ENCODE data around the gene RAB9B.

Gene RAB9B

GRCh38 chrX:103811858-103812257 lies 20.2 kb downstream of the RAB9B start:
- DNase-seq (ENCODE audit: low read depth, low spot score) = no peak

DNA sequence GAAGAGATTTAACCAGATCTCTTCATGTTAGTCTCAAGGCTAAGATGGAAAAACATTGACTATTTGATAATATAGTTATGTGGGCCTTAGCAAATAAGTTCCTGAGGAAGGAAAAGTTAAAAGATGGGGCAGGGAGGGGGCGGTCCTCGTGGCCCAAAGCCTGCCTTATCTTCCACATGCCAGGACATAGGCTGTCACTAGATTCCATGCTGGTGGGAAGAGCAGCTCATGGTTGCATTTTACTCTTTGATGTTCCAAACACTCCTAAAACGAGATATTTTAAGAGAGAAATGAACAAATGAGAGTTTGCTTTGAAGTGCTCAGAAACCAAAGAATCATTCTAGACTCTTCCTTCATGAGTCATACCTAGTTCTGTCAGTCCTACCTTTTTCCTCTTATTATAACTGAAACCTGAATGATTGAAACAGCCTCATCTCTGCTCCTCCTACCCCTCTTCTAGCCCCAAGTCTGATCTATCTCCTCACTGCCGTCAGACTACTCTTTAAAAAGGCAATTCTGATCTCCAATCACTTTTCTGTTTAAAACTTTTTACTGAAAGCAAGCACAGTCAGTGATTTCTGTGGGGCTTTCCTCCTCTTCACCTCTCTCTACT lies 25.1 kb downstream of the RAB9B start:
- DNase-seq (ENCODE audit: low read depth, low spot score) = no peak

- DNase-seq (ENCODE audit: low read depth, low spot score) = no peak
These were observed 26.2 kb downstream of the RAB9B start for GRCh38 chrX:103805860-103806259.

DNA sequence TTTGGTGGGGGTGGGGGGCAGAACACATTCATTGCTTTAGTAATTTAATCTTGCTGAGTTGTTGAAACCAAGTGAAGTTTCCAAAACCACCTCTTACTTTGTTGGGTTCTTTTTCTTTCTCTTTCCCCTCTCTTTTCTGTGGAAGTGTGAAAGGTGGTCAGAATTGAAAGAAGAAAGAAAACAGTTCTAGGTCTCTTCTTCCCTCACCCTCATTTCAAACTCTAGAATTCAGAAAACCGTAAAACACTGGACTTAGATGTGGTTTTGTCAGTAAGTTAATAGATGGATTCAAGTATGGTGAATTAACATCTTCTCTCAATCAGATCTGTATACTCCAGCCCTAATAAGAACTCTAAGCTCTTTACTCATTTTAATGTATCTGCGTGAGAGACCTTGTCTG lies 31.7 kb downstream of the RAB9B start:
- no peak for DNase-seq (ENCODE audit: low read depth, low spot score)

- DNase-seq (ENCODE audit: low read depth, low spot score) = no peak
These were observed 34.4 kb downstream of the RAB9B start for GRCh38 chrX:103797691-103798090.

DNA sequence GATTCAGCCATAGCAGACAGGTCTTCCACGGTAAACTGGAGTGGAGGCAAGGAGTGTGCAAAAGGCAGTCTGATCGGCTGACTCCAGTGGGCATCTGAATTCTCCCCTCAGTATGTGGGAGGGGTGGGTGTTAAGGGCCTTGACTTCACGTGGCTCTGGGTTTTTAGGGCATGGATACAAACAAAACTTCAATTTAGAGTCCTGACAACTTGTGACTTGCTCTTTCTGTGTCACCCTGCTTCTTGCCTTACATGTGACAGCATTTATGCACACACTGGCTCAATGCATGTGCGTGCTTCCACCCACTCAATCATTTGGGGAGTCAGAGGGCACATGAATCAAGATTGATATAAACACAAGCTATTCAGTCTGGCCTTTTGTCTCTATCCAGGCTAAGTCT lies 37.9 kb downstream of the RAB9B start:
- DNase-seq (ENCODE audit: low read depth, low spot score) = no peak

DNA sequence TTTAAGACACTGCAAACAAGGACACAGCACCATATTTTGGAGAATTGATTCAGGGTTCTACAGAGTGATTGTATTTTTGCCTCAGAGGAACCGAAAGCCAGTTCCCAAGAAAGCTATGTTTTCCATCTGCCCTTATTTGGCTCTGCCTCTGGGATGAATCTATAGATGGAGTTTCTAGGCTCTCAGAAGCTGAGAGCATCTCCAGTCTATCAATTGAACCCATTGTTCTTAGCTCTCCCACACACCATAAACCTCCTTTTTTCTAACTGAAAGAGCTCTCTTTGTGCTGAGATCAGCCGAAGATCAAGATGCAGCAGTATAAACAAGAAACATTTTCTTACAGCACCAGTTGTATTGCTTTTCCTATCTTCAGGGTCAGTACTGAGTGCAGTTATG lies 38.5 kb downstream of the RAB9B start:
- no peak for DNase-seq (ENCODE audit: low read depth, low spot score)

DNA sequence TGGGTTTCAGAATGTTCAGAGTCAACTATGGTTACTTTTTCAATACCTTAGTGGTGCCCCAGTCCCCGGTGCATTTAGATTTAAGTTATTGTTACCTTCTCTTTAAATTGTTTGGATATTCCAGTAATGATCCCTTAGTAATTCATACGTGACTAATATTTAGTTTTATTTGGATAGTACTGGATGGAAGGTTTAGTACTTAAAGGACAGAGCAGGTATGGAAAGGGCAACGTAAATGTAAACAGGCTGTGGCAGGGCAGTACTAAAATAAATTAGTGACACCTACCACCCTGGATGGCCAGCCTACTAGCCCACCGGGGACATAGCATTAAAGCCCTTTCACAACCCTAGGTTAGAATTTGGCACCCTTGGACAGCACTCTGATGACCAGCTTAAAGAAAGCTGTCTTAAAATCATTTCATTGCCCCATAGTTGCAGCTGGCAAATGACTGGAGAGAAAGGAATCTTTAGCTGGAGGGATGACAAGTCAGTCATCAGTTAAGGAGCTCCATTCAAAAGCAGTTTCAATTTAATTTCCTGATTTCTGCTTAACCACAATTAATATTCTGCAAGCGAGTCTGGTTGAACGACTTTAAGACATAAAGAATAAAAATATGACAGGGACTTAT lies 39.0 kb downstream of the RAB9B start:
- DNase-seq (ENCODE audit: low read depth, low spot score) = no peak

DNA sequence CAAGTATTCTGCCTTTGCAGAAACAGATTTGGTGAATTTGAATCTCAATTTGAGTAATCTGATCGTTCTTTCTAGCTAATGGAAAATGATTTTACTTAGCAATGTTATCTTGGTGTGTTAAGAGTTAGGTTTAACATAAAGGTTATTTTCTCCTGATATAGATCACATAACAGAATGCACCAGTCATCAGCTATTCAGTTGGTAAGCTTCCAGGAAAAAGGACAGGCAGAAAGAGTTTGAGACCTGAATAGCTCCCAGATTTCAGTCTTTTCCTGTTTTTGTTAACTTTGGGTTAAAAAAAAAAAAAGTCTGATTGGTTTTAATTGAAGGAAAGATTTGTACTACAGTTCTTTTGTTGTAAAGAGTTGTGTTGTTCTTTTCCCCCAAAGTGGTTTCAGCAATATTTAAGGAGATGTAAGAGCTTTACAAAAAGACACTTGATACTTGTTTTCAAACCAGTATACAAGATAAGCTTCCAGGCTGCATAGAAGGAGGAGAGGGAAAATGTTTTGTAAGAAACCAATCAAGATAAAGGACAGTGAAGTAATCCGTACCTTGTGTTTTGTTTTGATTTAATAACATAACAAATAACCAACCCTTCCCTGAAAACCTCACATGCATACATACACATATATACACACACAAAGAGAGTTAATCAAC lies 40.1 kb downstream of the RAB9B start:
- DNase-seq (ENCODE audit: low read depth, low spot score) = no peak

- DNase-seq (ENCODE audit: low read depth, low spot score) = no peak
These were observed 40.8 kb downstream of the RAB9B start for GRCh38 chrX:103791228-103791627.

DNA sequence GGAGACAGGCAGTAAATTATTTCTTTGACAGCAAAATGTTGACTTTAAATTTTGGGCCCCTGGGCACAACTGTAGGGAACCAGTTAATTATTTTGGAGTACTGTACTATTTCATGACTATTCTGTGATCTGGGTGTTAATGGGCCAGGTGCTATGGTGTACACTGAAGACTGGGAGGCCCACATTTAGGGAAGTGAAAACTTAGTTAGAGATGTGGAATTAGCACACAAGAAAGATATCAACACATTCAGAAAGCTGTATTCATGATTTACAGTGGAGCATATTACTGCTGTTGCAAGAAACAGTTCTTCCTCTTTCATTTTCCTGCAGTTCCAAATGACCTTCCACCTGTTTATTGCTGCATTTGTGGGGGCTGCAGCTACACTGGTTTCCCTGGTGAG lies 43.1 kb downstream of the RAB9B start:
- no peak for DNase-seq (ENCODE audit: low read depth, low spot score)

GRCh38 chrX:103783971-103784370 lies 48.1 kb downstream of the RAB9B start:
- DNase-seq (ENCODE audit: low read depth, low spot score) = no peak

DNA sequence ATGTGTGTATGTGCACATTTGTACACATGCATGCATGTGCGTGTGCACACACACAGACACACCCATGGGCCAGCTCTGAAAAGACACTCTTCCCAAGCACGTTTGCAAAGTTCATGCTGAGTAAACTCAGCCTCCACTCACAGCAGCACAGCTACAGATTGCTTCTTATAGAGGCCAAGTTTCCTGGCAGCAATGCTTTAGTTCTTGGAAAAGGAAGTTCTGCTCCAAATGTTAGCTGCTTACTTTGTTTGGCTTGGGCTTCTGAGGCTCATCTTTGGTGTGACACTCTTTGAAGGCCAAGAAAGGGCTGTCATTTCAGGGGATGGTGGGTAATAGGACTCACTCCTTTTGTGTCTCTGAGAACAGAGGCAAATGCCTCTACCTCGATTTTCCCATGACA lies 48.9 kb downstream of the RAB9B start:
- no peak for DNase-seq (ENCODE audit: low read depth, low spot score)

- no peak for DNase-seq (ENCODE audit: low read depth, low spot score)
These were observed 49.4 kb downstream of the RAB9B start for GRCh38 chrX:103782640-103783039.

DNA sequence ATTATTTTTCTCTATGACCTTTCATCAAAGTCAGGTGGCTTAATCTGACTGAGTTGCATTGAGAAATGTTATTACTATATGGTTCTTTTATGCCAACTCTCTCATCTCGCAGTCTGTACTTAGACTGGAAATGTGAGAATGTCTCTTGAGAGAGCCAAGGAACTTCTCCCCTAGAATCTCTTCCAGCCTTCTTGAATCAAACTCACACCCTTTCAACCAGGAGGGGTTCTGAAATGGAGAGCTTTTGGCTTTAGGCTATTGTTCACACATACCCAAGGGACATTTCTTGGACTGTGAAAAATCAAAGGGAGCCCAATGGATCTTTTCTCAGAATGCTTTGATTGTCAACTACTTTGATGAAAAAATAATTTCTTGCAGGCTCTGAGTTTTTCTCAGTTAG lies 50.4 kb downstream of the RAB9B start:
- no peak for DNase-seq (ENCODE audit: low read depth, low spot score)

- DNase-seq (ENCODE audit: low read depth, low spot score) = no peak
These were observed 51.0 kb downstream of the RAB9B start for GRCh38 chrX:103781062-103781402.

- no peak for DNase-seq (ENCODE audit: low read depth, low spot score)
These were observed 51.6 kb downstream of the RAB9B start for GRCh38 chrX:103780336-103781061.

GRCh38 chrX:103779141-103779789 lies 52.8 kb downstream of the RAB9B start:
- no peak for DNase-seq (ENCODE audit: low read depth, low spot score)

DNA sequence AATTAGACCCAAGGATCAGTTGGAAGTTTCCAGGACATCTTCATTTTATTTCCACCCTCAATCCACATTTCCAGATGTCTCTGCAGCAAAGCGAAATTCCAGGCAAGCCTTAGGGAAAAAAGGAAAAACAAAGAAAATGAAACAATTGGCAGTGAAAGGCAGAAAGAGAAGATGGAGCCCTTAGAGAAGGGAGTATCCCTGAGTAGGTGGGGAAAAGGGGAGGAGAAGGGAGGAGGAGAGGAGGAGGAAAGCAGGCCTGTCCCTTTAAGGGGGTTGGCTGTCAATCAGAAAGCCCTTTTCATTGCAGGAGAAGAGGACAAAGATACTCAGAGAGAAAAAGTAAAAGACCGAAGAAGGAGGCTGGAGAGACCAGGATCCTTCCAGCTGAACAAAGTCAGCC lies 55.5 kb downstream of the RAB9B start, which contains the start of gene PLP1:
Gene PLP1, plus strand, starts transcription at position 295 of the 400 bp plus-strand sequence. CDS start 156 bp downstream, outside the sequence.
- DNase-seq (ENCODE audit: low read depth, low spot score) = no peak

DNA sequence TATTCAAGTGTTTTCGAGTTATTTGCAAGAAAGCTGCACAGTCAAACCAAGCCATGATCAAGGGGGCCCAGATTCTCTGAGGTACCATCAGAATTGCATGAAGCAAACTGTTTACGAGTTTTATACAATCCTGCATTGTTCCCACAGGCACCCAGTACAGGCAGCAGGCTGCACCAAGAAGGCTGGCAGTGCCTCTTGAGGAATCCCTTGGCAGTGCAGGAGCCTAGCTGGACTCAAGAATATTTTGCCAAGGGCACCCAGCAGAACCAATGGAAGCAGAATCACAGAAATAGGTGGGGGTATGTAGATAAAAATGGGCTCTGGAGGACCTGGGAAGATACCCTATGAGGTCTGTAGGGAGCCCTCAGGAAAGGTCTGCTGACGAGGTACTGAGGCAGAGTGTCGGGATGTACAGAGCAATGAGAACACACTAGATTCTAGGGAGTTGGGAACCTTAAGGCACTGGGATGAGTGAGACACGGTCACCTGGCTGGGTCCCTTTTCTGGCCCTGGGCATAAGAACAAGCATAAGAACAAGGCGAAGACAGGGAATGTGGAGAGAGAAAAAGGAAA lies 57.9 kb downstream of the RAB9B start:
- DNase-seq (ENCODE audit: low read depth, low spot score) = no peak

DNA sequence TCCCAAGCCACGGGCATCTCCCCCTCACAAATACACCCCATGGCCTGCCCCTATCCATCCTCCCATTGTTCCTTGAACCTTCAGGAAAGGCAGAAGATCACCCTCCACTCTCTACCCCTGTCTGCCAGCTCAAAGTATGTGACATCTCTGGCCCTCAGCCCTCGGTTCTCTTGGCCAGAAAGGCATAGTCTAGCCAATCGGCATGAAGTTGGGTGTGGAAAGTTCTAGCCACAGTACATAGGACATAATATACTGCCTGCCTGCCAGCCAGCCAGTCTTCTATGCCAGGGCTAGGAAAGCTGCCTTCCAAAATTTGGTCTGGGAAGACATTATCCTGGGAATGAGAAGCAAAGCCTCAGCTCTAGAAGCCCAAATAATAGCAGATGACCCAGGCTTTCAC lies 58.6 kb downstream of the RAB9B start:
- DNase-seq (ENCODE audit: low read depth, low spot score) = no peak
